NCI-H2227 (cell line): ENCODE results near the gene PMF1.
"Not testable (repeated sequence)": the region's sequence is repeated elsewhere in the genome, so short reads cannot be mapped to it uniquely, and the experiment has no call there.

Source experiments
- DNase-seq: peaks from one replicate; lab custom pipeline; 2025; ENCODE audit not compliant: unreplicated experiment; lab: John Stamatoyannopoulos, UW

Gene PMF1, protein sequence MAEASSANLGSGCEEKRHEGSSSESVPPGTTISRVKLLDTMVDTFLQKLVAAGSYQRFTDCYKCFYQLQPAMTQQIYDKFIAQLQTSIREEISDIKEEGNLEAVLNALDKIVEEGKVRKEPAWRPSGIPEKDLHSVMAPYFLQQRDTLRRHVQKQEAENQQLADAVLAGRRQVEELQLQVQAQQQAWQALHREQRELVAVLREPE

GRCh38 chr1:156212833-156213643, at the start of gene PMF1:
PMF1 (plus strand) TSS chr1:156213007; CDS start chr1:156213016, 9 bp downstream.
- peak; percentile 97 for DNase-seq

- no peak for DNase-seq
Measured at GRCh38 chr1:156163712-156164111, 49.1 kb upstream of the PMF1 start.

- no peak for DNase-seq
Measured at GRCh38 chr1:156164125-156164831, 48.5 kb upstream of the PMF1 start.

DNA sequence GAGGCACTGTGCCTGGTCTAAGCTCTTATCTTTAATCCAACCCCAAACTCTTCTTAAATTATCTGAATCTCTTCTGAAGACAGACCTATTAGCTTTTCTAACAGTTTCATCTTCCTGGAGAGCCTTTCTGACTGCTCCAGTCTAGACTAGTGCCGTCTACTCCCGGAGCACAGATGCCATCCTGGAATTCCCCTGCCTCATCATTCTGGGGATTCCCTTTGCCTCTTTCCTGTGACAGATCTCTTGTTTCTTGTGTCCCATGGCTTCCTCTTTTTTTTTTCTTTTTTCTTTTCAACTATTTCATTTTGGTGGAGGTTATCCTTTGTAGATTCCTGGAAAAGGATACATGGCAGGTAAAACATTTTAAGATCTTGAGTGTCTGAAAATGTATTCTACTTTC, 47.7 kb upstream of the PMF1 start:
- DNase-seq, result no peak

GRCh38 chr1:156167536-156167935, 45.3 kb upstream of the PMF1 start:
- no peak for DNase-seq

DNA sequence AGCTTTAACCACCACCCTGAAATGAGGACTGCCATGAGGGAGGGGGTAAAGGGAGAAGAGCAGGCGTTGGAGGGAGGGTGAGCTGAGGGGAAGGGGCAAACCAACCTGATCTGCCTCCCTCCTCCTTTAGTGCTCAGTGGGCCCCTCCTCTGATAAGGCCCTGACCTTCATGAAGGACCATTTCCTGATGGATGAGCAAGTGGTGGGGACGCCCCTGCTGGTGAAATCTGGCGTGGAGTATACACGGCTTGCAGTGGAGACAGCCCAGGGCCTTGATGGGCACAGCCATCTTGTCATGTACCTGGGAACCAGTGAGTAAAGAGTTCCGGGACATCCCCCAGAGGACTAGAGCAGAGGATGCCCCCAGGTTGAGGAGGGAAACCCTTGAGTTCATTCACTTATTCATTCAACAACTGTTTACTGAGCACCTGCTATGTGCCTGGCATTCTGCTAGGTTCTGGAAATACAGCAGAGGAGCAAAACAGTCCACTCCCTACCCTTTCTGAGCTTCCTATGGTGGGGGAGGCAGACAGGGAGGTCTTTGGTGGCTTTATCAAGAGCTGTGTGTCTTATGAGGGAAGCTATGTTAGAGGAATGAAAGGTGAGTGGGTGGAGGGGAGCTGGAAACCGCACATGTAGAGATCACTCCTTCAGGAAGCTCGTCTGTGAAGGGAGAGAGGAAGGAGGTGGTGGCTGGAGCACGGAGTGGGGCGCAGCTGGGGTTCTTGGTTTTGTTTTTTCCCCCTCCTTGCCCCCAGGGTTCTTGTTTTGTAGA, 39.9 kb upstream of the PMF1 start:
- DNase-seq, result no peak

DNA sequence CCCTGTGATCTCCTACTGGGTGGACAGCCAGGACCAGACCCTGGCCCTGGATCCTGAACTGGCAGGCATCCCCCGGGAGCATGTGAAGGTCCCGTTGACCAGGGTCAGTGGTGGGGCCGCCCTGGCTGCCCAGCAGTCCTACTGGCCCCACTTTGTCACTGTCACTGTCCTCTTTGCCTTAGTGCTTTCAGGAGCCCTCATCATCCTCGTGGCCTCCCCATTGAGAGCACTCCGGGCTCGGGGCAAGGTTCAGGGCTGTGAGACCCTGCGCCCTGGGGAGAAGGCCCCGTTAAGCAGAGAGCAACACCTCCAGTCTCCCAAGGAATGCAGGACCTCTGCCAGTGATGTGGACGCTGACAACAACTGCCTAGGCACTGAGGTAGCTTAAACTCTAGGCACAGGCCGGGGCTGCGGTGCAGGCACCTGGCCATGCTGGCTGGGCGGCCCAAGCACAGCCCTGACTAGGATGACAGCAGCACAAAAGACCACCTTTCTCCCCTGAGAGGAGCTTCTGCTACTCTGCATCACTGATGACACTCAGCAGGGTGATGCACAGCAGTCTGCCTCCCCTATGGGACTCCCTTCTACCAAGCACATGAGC, 36.1 kb upstream of the PMF1 start:
- DNase-seq, result no peak

DNA sequence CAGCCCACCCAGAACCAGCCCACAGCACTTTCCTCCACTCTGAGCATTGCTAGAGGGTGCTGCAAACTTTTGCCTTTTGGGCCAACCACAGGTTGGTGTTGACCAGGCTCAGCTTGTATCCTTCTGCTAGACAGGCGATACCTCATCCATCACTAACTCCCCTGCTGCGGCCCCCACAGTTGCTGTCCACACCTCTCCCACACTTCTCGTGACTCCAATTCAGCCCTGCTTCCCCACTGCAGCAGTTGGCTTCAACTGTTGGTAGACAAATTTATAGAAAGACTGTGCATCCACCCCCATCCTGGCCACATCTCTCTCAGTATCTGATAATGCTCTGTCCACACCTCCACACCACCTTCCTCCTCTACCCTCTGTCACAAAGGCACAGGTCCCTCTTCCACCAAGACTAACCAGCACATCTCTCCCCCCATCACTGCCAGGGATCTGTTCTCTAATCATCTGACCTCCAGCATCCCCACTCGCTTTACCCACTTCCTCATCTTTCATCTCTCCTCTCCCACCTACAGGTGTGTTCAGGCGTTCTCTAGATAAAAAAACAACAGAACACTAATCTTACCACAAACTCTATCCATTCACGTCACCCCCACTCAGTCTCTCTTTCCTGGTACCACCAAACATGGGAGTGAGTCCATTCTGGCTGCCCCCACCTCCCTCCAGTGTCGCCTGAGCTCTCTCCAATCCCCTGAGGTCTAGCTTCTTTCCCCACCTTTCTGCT, 34.7 kb upstream of the PMF1 start:
- no peak for DNase-seq

DNA sequence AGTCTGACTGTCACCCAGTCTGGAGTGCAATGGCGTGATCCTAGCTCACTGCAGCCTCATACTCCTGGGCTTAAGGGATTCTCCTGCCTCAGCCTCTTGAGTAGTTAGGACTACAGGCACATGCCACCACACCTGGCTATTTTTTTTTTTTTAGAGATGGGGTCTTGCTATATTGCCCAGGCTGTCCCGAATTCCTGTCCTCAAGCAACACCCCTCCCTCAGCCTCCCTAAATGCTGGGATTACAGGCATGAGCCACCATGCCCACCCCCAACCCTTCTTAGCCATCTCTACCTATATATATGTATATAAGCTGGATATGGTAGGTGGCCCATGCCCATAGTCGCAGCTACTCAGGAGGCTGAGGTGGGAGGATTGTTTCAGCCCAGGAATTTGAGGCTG, 32.3 kb upstream of the PMF1 start:
- no peak for DNase-seq

DNA sequence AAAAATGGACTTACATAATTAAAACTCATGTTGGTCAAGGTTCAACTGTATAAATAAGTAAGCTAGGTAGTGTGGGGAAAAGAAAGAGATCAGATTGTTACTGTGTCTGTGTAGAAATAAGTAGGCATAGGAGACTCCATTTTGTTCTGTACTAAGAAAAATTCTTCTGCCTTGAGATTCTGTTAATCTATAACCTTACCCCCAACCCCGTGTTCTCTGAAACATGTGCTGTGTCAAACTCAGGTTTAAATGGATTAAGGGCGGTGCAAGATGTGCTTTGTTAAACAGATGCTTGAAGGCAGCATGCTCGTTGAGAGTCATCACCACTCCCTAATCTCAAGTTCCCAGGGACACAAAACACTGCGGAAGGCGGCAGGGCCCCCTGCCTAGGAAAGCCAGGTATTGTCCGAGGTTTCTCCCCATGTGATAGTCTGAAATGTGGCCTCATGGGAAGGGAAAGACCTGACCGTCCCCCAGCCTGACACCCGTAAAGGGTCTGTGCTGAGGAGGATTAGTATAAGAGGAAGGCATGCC, 31.3 kb upstream of the PMF1 start:
- DNase-seq, result not testable (repeated sequence)

DNA sequence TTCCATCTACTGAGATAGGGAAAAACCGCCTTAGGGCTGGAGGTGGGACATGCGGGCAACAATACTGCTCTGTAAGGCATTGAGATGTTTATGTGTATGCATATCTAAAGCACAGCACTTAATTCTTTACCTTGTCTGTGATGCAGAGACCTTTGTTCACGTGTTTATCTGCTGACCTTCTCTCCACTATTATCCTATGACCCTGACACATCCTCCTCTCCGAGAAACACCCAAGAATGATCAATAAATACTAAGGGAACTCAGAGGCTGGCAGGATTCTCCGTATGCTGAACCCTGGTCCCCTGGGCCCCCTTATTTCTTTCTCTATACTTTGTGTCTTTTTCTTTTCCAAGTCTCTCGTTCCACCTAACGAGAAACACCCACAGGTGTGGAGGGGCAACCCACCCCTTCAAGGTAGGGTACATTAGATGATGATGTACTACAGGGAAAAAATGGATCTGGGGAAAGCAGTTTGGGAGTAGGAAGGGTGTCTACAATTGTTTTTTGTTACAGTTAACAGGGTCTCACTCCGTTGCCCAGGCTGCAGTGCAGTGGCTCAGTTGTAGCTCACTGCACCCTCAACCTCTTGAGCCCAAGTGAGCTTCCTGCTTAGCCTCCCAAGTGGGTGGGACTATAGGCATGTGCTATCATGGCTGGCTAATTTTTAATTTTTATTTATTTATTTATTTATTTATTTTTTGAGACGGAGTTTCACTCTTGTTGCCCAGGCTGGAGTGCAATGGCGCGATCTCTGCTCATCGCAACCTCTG, 30.6 kb upstream of the PMF1 start:
- DNase-seq, result not testable (repeated sequence)

DNA sequence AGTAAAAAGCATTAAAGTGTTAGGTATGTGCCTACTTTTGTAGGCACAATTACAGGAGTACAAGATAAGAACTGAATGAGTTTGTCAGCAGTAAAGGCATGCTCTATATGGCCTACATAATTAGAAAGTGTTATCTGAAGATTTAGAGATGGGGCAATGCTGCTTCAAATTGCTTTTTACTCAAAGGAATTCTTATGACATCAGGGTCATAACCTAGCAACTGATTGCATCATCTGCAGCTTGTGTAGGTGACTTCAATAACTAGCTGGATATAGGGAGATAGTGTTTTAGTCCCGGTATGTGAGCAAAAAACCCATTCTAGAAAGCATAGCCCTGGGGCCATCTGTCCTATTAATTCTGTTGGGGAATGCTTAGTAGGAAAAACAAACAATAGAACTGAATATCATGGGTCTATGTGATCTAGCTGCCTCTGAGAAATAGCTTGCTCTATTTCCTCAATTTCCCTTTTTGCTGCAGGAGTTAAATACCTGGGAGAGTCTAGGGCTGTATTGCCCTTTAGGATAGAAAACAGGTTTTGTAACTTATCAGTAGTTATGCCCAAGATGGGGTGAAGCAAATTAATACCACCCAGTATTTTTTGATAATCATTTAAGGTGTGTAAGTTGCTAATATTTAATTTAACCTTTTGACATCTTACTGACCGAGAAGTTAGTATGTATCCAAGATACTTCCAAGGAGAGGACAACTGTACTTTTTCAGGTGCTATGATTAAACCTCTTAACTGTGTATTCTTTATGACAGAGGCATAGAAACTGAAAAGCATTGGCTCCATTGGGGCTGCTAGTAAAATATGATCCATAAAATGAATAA, 26.2 kb upstream of the PMF1 start:
- not testable (repeated sequence) for DNase-seq

- DNase-seq, result not testable (repeated sequence)
Measured at GRCh38 chr1:156190265-156190664, 22.5 kb upstream of the PMF1 start.

DNA sequence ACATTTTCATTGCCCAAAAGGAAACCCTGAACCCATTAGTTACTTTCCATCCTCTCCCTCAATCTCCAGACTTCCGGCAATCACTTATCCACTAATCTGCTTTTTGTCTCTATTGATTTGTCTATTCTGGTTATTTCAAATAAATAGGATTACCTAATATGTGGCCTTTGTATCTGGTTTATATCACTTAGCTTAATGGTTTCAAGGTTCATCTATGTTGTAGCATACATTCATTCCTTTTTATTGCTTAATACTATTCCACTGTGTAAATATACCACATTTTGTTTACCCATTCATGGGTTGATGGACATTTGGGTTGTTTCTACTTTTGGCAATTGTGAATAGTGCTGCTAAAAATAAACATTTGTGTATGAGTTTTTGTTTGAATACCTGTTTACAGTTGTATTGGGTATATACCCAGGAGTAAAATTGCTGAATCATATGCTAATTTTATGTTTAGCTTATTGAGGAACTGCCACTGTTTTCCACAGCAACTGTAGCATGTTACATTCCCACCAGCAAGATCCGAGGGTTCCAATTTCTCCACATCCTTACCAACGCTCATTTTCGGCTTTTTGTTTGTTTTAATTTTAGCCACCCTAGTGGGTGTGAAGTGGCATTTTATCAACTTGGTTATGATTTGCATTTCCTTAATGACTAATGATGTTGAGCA, 21.4 kb upstream of the PMF1 start:
- DNase-seq, result no peak

- no peak for DNase-seq
Measured at GRCh38 chr1:156193208-156193487, 19.7 kb upstream of the PMF1 start.

DNA sequence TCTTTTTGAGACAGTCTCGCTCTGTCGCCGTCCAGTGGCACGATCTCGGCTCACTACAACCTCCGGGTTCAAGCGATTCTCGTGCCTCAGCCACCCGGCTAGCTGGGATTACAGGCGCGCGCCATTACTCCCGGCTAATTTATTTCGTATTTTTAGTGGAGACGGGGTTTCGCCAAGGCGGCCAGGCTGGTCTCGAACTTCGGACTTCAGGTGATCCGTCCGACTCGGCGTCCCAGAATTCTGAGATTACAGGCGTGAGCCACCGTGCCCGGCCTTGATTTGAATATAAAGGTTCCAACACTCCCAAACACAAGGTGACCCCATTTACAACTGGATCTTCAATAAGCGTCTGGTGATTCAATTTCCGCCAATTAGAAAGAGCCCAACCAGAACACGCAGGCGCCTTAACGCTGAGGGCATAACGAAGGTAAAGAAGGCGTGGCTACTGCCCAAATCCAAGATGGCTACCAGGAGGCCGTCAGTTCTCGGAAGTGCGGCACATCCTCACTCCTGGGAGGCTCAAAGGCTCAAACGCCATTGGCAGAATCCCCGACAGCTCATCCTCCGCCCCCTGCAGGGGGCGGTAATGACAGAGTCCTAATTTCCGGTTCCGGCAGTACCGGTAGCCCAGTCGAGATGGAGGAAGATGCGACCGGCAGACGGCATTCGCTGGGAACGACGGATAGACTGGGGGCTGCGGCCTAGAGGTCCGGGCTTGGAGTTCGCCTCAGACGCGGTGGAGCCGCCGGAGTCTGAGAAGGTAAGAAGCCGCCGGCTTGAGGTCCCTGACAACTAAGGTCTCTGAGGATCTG, 19.1 kb upstream of the PMF1 start, which contains the start of gene SLC25A44:
Gene SLC25A44, plus strand, starts transcription at position 617 of the 812 bp plus-strand sequence. CDS start 5,744 bp downstream, outside the sequence.
- DNase-seq, result peak; percentile 99

DNA sequence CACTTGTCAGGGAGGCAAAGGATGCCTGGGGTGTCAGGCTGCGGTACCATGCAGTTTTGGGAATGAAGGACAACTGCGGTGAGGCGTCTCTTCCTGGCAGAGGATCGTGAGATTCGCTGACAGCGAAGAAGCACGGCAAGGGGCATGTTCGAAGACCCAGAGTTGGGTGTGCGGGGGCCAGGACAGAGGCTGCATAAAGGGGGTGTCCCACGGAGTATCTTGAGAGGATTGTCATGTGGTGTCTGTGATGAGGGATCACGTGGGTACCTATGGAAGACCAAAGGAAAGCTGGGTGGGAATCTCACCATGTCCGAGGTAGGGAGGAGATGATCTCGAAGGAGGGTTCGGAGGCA, 18.5 kb upstream of the PMF1 start:
- DNase-seq, result peak; percentile 61
